ENCODE data around the gene PLXNA4.

GRCh38 chr7:132098327-132098726, 477.9 kb downstream of the PLXNA4 start:
- TF ChIP-seq EZH2 (IDR thresholded peaks at IDR 0.05; ENCODE audit: insufficient read depth, poor library complexity, severe bottlenecking): no peak
- no peak for TF ChIP-seq EZH2phosphoT487 (IDR thresholded peaks at IDR 0.05; ENCODE audit: insufficient read depth, low read depth)

Data from GM23248 (cell line).